Osteoblast (primary cell): ENCODE data around the gene HORMAD2. TPM values are rescaled to one million over a fixed set of nuclear protein-coding genes. Genes with fewer than 3 reads are reported as not detected.

Experiments used
- DNase-seq: peaks from one replicate; pipeline ENCODE4 v3.0.0; 2011; ENCODE audit warnings: low spot score, mixed read lengths; ENCODE audit not compliant: insufficient read length; ENCODE audit errors: missing footprints
- H2AFZ ChIP-seq: 2 replicates; pipeline ENCODE4 v1.6.0; 2011; ENCODE audit warnings: mild to moderate bottlenecking, low read length
- H3K27ac ChIP-seq: 2 replicates; pipeline ENCODE4 v1.5.1; 2011; ENCODE audit warnings: mild to moderate bottlenecking, low read depth, low read length, moderate library complexity
- H3K27me3 ChIP-seq: 2 replicates; pipeline ENCODE4 v1.6.0; 2012; ENCODE audit warnings: mild to moderate bottlenecking, control low read depth, inconsistent platforms, low read length, moderate library complexity; ENCODE audit not compliant: insufficient read depth
- H3K36me3 ChIP-seq: 2 replicates; pipeline ENCODE4 v1.5.1; 2011; ENCODE audit warnings: mild to moderate bottlenecking, low read length, control low read depth, moderate library complexity; ENCODE audit not compliant: insufficient read depth
- H3K4me1 ChIP-seq: 2 replicates; pipeline ENCODE4 v1.5.1; 2011; ENCODE audit warnings: mild to moderate bottlenecking, low read length, control low read depth, moderate library complexity; ENCODE audit not compliant: insufficient read depth
- H3K4me2 ChIP-seq: 2 replicates; pipeline ENCODE4 v1.6.0; 2011; ENCODE audit warnings: mild to moderate bottlenecking, low read length; ENCODE audit not compliant: insufficient read depth
- H3K4me3 ChIP-seq: fragments of 200-600 bp; sonication (generic); 3 replicates; pipeline ENCODE4 v1.5.1; 2012; ENCODE audit warnings: mild to moderate bottlenecking, low read length, inconsistent platforms; ENCODE audit not compliant: insufficient read depth
- H3K79me2 ChIP-seq: 2 replicates; pipeline ENCODE4 v1.6.0; 2012; ENCODE audit warnings: mild to moderate bottlenecking, low read length, control low read depth, inconsistent platforms; ENCODE audit not compliant: insufficient read depth
- H3K9me3 ChIP-seq: 2 replicates; pipeline ENCODE4 v1.5.1; 2011; ENCODE audit warnings: low read depth, low read length, control low read depth
- H4K20me1 ChIP-seq: 2 replicates; pipeline ENCODE4 v1.6.0; 2012; ENCODE audit warnings: mild to moderate bottlenecking, low read length, control low read depth; ENCODE audit not compliant: insufficient read depth
- CTCF ChIP-seq: IDR thresholded peaks from 2 replicates; pipeline ENCODE4 v1.5.1; 2011; ENCODE audit warnings: mild to moderate bottlenecking, low read depth, low read length, moderate library complexity; ENCODE audit errors: extremely low read depth
- total RNA-seq: library from RNA; depleted of rRNA; stranded (reverse); fragments of >200 nt; gene quantifications from 2 replicates; pipeline ENCODE4 v1.2.3, GENCODE V29; 2012

Gene HORMAD2
- total RNA-seq, 1 donor = under 0.01 TPM

DNA sequence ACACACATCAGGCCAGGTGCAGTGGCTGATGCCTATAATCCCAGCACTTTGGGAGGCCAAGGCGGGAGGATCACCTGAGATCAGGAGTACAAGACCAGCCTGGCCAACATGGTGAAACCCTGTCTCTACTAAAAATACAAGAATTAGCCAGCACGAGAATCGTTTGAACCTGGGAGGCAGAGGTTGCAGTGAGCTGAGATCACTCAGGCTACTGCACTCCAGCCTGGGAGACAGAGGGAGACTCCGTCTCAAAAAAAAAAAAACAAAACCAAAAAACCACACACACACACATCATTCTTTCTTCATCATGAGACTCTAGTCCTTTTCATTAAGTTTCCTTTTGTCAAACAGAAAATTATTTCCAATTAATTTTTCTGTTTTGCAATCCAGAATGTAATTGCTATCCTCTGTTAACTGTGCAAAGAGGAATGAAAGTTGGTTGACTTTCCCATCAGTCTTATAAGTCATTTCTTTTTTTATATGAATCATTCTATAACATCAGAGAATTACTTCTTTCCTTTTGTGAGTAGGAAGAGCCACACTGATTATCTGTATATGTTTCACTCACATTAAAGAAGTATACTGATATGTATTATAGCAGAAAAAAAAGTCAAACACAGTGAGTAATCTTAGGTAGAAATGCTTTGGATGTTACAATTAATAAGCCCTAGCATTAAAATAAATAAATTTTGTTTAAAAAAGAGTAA lies 52.2 kb downstream of the HORMAD2 start:
- DNase-seq = no peak
- H3K79me2 ChIP-seq = no peaks in the 10 kb centered on the region
- H2AFZ ChIP-seq = peak overlapping the region; percentile 0
- no peaks in the 10 kb centered on the region for H3K9me3 ChIP-seq
- H3K4me3 ChIP-seq = no peak overlapping the region
- H3K4me2 ChIP-seq = peak overlapping the region; percentile 2
- TF ChIP-seq CTCF = no peak
- H4K20me1 ChIP-seq = no peaks in the 10 kb centered on the region
- H3K27me3 ChIP-seq = no peaks in the 10 kb centered on the region
- no peaks in the 10 kb centered on the region for H3K36me3 ChIP-seq
- H3K27ac ChIP-seq = peak overlapping the region; percentile 35
- peaks cover 21% of the 10 kb centered on the region for H3K4me1 ChIP-seq

DNA sequence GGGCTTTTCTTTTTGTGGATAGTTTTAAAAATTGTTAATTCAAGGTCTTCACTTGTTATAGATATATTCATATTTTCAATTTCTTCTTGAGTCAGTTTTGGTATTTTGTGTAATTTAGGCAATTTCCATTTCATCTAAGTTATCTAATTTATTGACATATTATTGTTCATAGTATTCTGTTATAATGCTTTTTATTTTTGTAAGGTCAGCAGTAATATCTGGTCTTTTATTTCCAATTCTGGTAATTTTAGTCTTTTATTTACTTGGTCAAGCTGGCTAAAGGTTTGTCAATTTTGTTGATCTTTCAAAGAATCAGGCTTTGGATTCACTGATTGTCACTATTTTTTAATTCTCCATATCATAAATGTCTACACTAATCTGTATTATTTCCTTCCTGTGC lies 60.1 kb downstream of the HORMAD2 start:
- Histone ChIP-seq H3K27ac (no peak overlapping the region), H3K4me2 (no peak overlapping the region), H3K4me1 (peaks cover 4% of the 10 kb centered on the region), H3K9me3 (peaks cover 3% of the 10 kb centered on the region), H3K27me3 (no peaks in the 10 kb centered on the region), H3K79me2 (no peaks in the 10 kb centered on the region), H4K20me1 (no peaks in the 10 kb centered on the region), H3K4me3 (no peak overlapping the region), H2AFZ (no peak overlapping the region), H3K36me3 (no peaks in the 10 kb centered on the region)
- TF ChIP-seq CTCF = no peak
- DNase-seq = no peak

GRCh38 chr22:30143265-30143664 lies 63.0 kb downstream of the HORMAD2 start:
- Histone ChIP-seq H3K4me3 (no peak overlapping the region), H3K36me3 (no peaks in the 10 kb centered on the region)
- TF ChIP-seq CTCF = no peak

GRCh38 chr22:30144391-30144790 lies 64.1 kb downstream of the HORMAD2 start:
- no peak for TF ChIP-seq CTCF
- Histone ChIP-seq H3K27ac (no peak overlapping the region), H3K4me3 (no peak overlapping the region), H3K36me3 (no peaks in the 10 kb centered on the region), H3K4me1 (peaks cover 4% of the 10 kb centered on the region), H3K9me3 (peaks cover 3% of the 10 kb centered on the region), H3K79me2 (no peaks in the 10 kb centered on the region), H3K4me2 (no peak overlapping the region), H2AFZ (no peak overlapping the region), H3K27me3 (no peaks in the 10 kb centered on the region), H4K20me1 (no peaks in the 10 kb centered on the region)
- DNase-seq = no peak

More at GRCh38 chr22:30143265-30143664, 63.0 kb downstream of the HORMAD2 start:
- Histone ChIP-seq H3K27ac (no peak overlapping the region), H2AFZ (no peak overlapping the region), H3K9me3 (peaks cover 3% of the 10 kb centered on the region), H3K79me2 (no peaks in the 10 kb centered on the region), H3K4me2 (no peak overlapping the region), H3K27me3 (no peaks in the 10 kb centered on the region), H3K4me1 (peaks cover 4% of the 10 kb centered on the region), H4K20me1 (no peaks in the 10 kb centered on the region)
- DNase-seq = no peak
